Fibroblast of mammary gland (primary cell): ENCODE data around the gene TIMMDC1.

ENCODE experiments used
- DNase-seq: peaks from one replicate; pipeline ENCODE4 v3.0.0-alpha.2; 2010; ENCODE audit warnings: low read depth
- H3K4me3 ChIP-seq: 2 replicates; pipeline ENCODE4 v1.5.1; 2011; ENCODE audit warnings: low read depth, mild to moderate bottlenecking, low read length, moderate library complexity; ENCODE audit not compliant: control insufficient read depth
- CTCF ChIP-seq: conservative IDR thresholded peaks from 2 replicates; pipeline ENCODE4 v1.5.1; 2011; ENCODE audit warnings: low read depth, low read length, inconsistent platforms; ENCODE audit not compliant: control insufficient read depth, insufficient read depth

Gene TIMMDC1

GRCh38 chr3:119498186-119499011 is at the start of gene TIMMDC1:
TSS of gene TIMMDC1 (plus strand) at chr3:119498547. CDS start at chr3:119498734, 187 bp downstream.
- TF ChIP-seq CTCF, result no peak
- DNase-seq, result peak; percentile 93
- H3K4me3 ChIP-seq, result peak within 1 kb of the TSS; percentile 98

- TF ChIP-seq CTCF, result no peak
- DNase-seq, result no peak
- no peak overlapping the region for H3K4me3 ChIP-seq
Observed at GRCh38 chr3:119453822-119454221, 44.5 kb upstream of the TIMMDC1 start.

- DNase-seq, result no peak
- no peak for TF ChIP-seq CTCF
- H3K4me3 ChIP-seq, result no peak overlapping the region
Observed at GRCh38 chr3:119456469-119456868, 41.9 kb upstream of the TIMMDC1 start.

- TF ChIP-seq CTCF, result no peak
- DNase-seq, result no peak
- no peak overlapping the region for H3K4me3 ChIP-seq
Observed at GRCh38 chr3:119457246-119457645, 41.1 kb upstream of the TIMMDC1 start.

GRCh38 chr3:119463171-119464169 is 34.9 kb upstream of the TIMMDC1 start, which contains the start of gene TMEM39A:
TSS of gene TMEM39A (minus strand) at chr3:119463615. CDS start at chr3:119462074, 1,541 bp downstream.
- DNase-seq, result peak; percentile 96
- TF ChIP-seq CTCF, result no peak
- H3K4me3 ChIP-seq, result peak within 1 kb of the TSS; percentile 70

GRCh38 chr3:119468041-119468440 is 30.3 kb upstream of the TIMMDC1 start:
- no peak for DNase-seq
- H3K4me3 ChIP-seq, result peak overlapping the region; percentile 90

More at GRCh38 chr3:119468041-119468440, 30.3 kb upstream of the TIMMDC1 start:
- TF ChIP-seq CTCF, result no peak
